Measurements from ENCODE around the gene SSBP2. TPM values are rescaled to one million over a fixed set of nuclear protein-coding genes. Genes with fewer than 3 reads are reported as not detected.
"Not testable (repeated sequence)": the region's sequence is repeated elsewhere in the genome, so short reads cannot be mapped to it uniquely, and the experiment has no call there.

The SSBP2 gene
- total RNA-seq, 2 donors from 2014 or later, result 18.1 to 31.4 TPM

GRCh38 chr5:81718300-81718699, 32.6 kb downstream of the SSBP2 start:
- no peaks in the 10 kb centered on the region for H3K27me3 ChIP-seq
- WGBS, 2 donors, result 15 to 19% methylated on average over 6 of the region's 6 CpGs
- H3K27ac ChIP-seq, result no peak overlapping the region
- intact Hi-C loops (cut with DNase I), result no loop called here
- H3K4me1 ChIP-seq, result peaks cover 24% of the 10 kb centered on the region
- no peak for TF ChIP-seq POLR2A (IDR thresholded peaks at IDR 0.05)
- TF ChIP-seq CTCF (IDR thresholded peaks at IDR 0.05), result no peak
- DNase-seq, result no peak
- no peak for ATAC-seq
- no peaks in the 10 kb centered on the region for H3K9me3 ChIP-seq
- no peak overlapping the region for H3K4me3 ChIP-seq
- no peaks in the 10 kb centered on the region for H3K36me3 ChIP-seq (replicated peaks in 1 of 2; ENCODE audit: insufficient read depth in 1 of 2, low read depth in 2 of 2)

GRCh38 chr5:81717860-81718259, 33.0 kb downstream of the SSBP2 start:
- intact Hi-C loops (cut with DNase I), result no loop called here
- Histone ChIP-seq H3K27me3 (no peaks in the 10 kb centered on the region), H3K4me1 (peaks cover 23% of the 10 kb centered on the region), H3K9me3 (no peaks in the 10 kb centered on the region), H3K27ac (no peak overlapping the region), H3K36me3 (replicated peaks in 1 of 2; ENCODE audit: insufficient read depth in 1 of 2, low read depth in 2 of 2) (no peaks in the 10 kb centered on the region), H3K4me3 (no peak overlapping the region)
- TF ChIP-seq POLR2A (IDR thresholded peaks at IDR 0.05) (no peak), CTCF (IDR thresholded peaks at IDR 0.05) (no peak)
- no peak for ATAC-seq
- DNase-seq, result no peak
- WGBS, 2 donors, result 92 to 94% methylated on average over 4 of the region's 4 CpGs

- Histone ChIP-seq H3K9me3 (no peaks in the 10 kb centered on the region), H3K27me3 (no peaks in the 10 kb centered on the region), H3K36me3 (replicated peaks in 1 of 2; ENCODE audit: insufficient read depth in 1 of 2, low read depth in 2 of 2) (no peaks in the 10 kb centered on the region), H3K4me3 (no peak overlapping the region), H3K4me1 (peaks cover 18% of the 10 kb centered on the region), H3K27ac (no peak overlapping the region)
- ATAC-seq, result no peak
- WGBS, 2 donors, result 96 to 100% methylated on average over 1 of the region's 1 CpG
- intact Hi-C loops (cut with DNase I), result no loop called here
- TF ChIP-seq POLR2A (IDR thresholded peaks at IDR 0.05) (no peak), CTCF (IDR thresholded peaks at IDR 0.05) (no peak)
- no peak for DNase-seq
These were observed 33.7 kb downstream of the SSBP2 start for GRCh38 chr5:81717226-81717625.

GRCh38 chr5:81714076-81714475, 36.8 kb downstream of the SSBP2 start:
- DNase-seq; H3K36me3 ChIP-seq (replicated peaks in 1 of 2; ENCODE audit: insufficient read depth in 1 of 2, low read depth in 2 of 2); H3K9me3 ChIP-seq; intact Hi-C loops (cut with DNase I); ATAC-seq; H3K27me3 ChIP-seq; H3K4me3 ChIP-seq; H3K27ac ChIP-seq: not testable (repeated sequence)
- peaks cover 21% of the 10 kb centered on the region for H3K4me1 ChIP-seq
- 59 to 98% methylated on average over 2 of the region's 2 CpGs for WGBS, 2 donors

GRCh38 chr5:81708889-81709288, 42.0 kb downstream of the SSBP2 start:
- Histone ChIP-seq H3K36me3 (replicated peaks in 1 of 2; ENCODE audit: insufficient read depth in 1 of 2, low read depth in 2 of 2) (no peaks in the 10 kb centered on the region), H3K9me3 (no peaks in the 10 kb centered on the region), H3K27me3 (no peaks in the 10 kb centered on the region), H3K4me3 (no peak overlapping the region), H3K4me1 (peaks cover 16% of the 10 kb centered on the region), H3K27ac (no peak overlapping the region)
- intact Hi-C loops (cut with DNase I), result no loop called here
- WGBS, 2 donors, result 27 to 28% methylated on average over 1 of the region's 1 CpG
- DNase-seq (no peak), ATAC-seq (no peak)
- TF ChIP-seq POLR2A (IDR thresholded peaks at IDR 0.05), result no peak
- TF ChIP-seq CTCF (IDR thresholded peaks at IDR 0.05), result no peak
